Measurements from ENCODE around the gene OSTF1.

- TF ChIP-seq GABPB1 (CRISPR knock-in tag; IDR thresholded peaks at IDR 0.05) (no peak), JUN (CRISPR knock-in tag; IDR thresholded peaks at IDR 0.05) (no peak), ATF3 (CRISPR knock-in tag; conservative IDR thresholded peaks at IDR 0.05) (no peak)
Measured at GRCh38 chr9:75152416-75152815, 64.1 kb downstream of the OSTF1 start.

Measured in WTC11 (cell line).